Fibroblast of skin of right biceps (primary cell): ENCODE data around the gene DBP.
A peak's percentile ranks its signal among the peaks of the same experiment; 100 is the strongest.
"Not testable (repeated sequence)": the region's sequence is repeated elsewhere in the genome, so short reads cannot be mapped to it uniquely, and the experiment has no call there.

ENCODE experiments used
- DNase-seq: peaks from one replicate; pipeline ENCODE4 v3.0.0-alpha.2; 2013

Gene DBP

DNA sequence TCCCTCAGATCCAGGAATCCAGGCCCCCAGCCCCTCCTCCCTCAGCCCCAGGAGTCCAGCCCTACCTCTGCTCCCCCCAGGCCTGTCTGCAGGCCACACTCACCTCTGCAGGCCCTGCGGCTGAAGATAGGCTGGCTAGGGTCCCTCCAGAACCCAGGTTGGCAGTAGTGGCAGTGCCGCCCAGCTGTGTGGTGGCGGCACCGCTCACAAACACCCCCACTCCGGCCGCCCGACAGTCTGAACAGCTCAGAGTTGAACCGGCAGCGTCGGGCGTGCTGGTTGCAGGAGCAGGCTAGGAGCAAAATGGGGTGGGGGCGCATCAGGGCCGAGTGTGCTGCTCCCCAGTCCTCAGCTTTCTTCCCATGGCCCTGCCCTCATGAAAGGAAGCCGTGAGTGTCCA is 27.3 kb upstream of the DBP start:
- no peak for DNase-seq

DNA sequence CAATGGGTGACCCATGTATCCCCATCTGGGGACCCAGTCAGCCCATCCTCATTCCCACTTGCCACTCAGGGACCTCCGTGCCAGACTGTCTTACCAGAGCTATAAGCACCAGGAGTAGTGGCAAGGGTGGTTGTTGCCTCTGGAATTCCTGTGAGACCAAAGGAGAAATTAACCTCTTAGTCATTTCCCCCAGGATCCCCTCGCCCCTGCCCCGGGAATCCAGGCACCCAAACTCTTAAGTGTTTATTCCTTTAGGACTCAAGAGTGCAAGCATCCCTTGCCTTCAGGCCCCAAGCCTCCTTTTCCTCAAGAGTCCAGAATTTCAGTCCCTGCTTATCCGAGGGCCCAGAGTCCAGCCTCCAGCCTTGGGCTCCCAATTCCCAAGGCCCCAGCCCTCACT is 26.5 kb upstream of the DBP start:
- DNase-seq: no peak

DNA sequence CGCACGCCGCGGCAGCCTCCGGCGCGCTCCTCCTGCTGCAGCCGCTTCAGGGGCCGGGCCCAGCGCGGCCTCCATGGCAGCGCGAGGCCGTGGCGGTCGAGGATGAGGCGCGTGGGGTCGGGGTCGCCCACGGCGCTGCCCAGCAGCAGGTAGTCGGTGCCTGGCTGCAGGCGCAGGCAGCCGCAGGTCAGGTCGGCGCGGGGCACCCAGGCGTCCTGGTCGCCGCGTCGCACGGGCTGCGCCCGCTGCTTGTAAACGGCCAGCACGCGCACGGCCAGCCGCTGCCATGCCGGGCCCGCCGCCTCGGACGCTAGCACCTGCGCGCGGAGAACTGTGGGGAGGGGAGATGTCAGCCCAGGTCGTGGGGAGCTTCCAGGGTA is 24.5 kb upstream of the DBP start:
- DNase-seq: no peak

DNA sequence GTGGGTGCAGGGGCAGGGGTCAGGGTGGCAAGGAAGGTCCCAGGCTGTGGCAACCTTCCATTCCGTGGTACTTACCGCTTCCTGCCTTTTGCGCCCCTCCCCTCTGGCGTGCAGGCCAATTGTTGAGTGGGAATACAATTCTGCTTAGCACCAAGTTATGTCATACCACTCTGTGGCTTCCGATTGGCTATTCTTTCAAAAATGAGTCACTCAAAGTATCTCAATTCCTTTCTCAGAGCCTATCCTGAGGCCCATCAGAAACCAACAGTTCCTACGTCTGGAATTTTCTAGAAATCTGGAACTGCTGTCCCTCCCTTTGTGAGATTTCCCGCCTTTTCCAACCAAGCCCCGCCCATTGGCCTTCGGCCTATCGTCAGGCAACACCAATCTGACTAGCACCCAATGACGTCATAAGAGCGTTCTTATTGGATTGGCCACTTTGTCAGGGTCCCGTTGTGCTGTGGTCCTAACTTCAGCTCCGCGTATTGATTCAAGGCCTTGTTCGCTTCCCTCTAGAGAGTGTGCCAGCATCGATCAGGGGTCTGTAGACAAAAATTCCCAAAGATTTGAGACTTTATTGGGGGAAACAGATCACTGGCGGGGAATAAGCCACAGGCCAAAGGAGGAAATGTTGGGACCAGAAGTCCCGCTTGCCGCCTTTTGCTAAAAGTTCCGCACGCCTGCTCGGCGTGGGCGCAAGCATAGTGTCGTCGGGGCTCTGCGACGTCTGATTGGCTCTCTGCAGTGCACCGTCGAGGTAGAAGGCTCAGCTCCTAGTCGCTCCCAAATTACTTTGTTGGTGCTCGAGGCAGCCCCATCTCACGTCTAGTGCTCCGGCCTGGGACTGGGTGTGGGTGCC is 23.9 kb upstream of the DBP start:
- DNase-seq: peak; percentile 88

DNA sequence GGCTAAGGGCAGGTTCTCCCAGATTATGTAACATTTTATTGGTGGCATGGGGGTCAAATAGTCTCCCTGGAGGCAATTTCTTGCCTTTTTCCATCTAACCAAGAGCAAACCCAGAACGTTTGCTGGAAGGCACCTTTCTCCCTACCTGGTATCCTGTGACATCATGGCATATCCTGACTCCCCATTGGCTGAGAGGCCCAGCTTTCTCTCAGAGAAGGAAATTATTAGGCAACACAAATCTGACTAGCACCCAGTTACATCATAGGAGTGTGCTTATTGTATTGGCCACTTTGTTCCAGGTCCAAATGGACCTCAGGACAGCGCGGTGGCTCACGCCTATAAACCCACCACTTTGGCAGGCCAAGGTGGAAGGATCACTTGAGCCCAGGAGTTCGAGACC is 22.6 kb upstream of the DBP start:
- DNase-seq: no peak

DNA sequence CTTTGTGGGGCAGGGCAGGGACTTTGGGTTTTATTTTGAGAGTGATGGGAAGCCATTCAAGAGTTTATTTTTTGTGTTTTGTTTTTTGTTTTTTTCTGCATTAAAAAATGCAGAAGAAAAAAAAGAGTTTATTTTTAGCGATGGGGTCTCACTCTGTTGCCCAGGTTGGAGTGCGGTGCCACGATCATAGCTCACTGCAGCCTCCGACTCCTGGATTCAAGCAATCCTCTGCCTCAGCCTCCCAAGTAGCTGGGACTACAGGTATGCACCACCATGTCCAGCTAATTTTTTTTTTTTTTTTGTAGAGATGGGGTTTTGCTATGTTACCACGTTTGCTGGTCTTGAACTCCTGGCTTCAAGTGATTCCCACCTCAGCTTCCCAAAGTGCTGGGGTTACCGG is 21.3 kb upstream of the DBP start:
- no peak for DNase-seq

DNA sequence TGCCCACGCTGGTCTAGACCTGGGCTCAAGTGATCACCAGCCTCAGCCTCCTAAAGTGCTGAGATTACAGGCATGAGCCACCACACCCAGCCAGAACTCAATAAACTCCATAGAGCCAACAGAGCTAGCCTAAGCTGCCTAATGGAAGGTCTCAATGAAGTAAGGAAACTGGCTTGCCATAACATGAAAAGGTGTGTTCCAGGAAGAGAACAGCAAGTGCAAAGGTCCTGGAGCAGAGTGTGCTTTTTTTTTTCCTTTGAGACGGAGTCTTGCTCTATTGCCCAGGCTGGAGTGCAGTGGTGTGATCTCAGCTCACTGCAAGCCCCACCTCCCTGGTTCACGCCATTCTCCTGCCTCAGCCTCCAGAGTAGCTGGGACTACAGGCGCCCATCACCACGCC is 20.6 kb upstream of the DBP start:
- DNase-seq: not testable (repeated sequence)

DNA sequence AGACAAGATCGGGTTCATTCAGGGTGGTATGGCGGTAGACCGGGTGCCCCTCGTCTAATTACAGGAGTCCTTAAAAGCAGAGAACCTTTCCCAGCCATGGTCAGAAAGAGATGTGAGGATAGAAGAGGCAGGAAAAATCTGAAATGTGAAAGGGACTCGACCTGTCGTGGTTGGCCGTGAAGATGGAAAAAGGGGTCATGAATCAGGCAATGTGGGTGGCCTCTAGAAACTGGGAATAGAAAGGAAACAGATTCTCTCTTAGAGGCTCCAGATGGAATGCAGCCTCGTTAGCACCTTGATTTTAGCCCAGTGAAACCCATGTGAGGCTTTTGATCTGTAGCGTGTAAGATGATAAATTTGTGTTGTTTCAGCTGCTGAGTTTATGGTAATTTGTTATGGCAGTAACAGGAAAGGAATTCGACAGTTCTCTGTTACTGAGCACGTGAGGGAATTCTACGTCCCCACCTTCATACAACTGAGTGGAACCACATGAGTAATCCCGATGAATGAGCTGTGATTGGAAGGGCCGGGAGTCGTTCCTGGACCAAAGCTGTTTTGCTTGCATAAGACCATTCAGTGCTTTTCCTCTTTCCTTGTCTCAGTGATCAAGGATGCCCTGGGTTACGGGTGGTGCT is 19.8 kb upstream of the DBP start:
- DNase-seq: peak; percentile 90

DNA sequence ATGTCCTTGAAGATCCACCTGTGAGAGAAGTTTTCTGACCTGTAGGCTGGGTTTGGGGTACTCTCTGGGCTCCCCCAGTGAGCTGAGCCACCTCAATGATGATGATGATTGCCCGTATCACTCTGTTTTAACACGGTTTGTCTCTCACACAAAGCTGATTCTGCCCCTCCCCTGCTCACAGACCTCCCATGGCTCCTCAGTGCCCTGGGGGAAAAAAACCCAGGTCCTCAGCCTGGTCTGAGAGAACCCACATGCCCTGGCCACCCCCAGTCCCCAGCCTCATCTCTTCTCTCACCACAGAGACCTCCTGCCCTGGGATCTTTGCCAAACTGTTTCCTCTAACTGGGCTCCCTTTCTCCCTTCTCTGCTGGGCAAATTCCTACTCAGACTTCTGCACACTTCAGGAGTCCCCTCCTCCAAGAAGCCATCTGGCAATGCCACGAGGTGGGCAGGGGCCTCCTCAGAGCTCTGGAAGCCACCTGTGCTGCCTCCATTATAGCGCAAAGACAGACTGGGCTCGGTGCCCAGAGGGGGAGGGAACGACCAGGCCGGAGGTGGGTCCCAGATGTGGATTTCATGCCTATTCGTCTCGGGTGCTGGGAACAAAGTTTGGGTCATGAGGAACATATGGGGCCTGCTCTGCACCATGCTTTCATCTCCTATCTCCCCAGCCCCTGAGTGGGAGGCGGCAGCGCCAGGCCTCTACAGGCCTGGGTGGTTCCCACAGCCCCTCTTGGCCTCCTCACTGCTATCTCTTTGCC is 17.3 kb upstream of the DBP start:
- no peak for DNase-seq

DNA sequence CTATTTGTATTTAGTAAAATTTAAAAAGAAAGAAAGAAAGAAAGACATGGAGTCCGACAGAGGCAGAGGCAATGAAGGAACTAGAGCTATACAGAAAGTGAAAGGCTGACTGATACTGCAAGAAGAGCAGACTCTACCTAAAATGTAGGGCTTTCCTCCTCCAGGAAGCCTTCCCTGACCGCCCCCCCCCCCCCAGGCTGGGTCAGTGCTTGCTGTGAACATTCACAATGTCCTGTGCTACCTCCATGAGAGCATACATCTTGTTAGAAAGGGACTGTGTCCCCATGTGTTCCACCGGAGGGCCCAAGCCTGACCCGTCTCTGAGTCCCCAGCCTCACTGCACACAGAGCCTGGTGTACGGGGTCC is 14.5 kb upstream of the DBP start:
- no peak for DNase-seq

DNA sequence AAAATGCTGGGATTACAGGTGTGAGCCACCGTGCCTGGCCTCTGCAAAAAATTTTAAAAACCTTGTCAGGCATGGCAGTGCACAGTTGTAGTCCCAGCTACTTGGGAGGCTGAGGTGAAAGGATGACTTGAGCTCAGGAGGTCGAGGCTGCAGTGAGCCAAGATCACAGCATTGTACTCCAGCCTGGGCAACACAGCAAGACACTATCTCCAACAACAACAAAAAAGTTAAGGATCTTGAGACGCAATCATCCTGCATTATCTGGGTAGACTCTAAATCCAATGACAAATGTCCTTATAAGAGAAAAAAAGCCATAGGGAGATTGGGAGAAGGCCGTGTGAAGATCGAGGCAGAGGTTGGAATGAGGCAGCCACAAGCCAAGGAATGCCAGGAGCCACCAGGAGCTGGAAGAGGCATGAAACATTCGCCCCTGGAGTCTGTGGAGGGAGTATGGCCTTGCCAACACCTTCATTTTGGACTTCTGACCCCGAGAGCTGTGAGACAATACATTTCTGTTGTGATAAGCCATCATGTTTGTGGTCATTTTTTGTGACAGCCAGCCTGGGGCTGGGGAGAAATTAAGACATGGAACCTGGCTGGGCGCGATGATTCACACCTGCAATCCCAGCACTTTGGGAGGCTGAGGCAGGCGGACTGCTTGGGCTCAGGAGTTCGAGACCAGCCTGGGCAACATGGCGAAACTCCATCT is 13.9 kb upstream of the DBP start:
- no peak for DNase-seq

DNA sequence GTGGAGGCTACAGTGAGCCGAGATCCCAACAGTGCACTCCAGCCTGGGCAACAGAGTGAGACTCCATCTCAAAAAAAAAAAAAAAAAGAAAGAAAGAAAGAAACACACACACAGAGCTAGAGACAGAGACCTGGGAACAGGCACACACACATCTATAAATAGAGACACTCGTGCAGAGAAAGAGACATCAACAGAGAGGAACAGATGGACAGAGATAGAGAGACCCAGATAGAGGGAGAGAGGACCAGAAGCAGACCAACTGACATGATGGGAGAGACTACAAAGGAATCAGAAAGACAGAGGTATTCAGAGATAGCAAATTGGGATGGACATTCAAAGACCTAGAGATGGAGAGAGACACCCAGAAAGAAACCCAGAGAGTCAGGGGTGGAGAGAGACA is 11.0 kb upstream of the DBP start:
- no peak for DNase-seq

DNA sequence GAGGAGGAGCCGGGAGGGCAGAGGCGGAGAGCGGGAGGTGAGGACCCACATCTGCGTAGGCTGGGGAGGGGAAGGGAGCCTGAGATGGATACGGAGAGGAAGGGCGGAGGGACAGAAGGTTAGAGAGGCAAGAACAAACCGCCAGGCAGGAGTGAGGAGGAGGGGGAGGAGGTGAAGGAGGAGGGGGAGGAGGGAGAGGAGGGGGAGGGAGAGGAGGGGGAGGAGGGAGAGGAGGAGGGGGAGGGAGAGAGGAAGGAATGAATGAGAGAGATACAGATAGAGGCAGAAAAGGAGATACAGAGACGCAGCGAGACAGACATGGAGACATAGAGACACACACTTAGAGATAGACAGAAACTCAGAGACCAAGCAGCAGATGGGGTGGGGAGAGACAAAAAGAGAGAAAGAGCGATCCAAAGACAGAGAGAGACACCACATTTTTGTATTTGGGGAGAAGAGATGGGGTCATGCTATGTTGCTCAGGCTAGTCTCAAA is 9.6 kb upstream of the DBP start:
- DNase-seq: no peak

DNA sequence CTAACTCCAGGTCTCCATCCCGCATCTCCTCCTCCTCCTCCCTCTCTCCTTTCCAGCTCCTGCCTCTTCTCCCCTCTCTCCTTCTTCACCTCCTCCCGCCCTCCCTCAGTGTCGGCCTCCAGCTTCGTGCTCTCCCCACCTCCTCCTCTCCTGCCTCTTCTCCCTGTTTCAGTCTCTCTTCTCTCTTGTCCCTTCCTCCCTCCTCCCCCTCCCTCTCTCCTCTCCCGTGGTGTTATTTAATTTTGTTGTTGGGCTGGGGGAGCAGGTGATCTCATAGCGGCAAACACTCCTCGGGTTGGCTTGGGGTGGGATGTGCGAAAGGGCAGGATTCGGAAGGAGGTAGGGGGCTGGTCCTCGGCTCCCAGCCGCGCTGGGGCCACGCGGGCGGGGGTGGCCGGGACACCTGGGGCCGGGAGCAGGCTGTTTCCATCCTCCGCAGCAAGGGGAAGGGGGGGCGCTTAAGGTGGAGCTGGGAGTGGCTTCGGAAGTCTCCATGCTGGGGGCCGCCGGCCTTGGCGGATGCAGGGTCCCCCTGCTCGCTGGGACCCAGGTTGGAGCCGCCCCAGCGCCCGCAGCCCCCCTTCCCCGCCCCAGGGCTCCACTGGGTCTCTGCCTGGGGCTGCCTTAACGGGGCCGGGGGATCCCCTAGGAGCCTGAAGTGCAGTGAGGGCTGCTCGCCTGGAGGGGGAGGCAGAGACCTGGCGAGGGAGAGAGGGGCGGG is 9.0 kb upstream of the DBP start, which contains the start of gene CA11:
TSS of gene CA11 (minus strand) at position 187 of the 721 bp plus-strand sequence. CDS start 555 bp downstream, outside the sequence.
- DNase-seq: peak; percentile 79

DNA sequence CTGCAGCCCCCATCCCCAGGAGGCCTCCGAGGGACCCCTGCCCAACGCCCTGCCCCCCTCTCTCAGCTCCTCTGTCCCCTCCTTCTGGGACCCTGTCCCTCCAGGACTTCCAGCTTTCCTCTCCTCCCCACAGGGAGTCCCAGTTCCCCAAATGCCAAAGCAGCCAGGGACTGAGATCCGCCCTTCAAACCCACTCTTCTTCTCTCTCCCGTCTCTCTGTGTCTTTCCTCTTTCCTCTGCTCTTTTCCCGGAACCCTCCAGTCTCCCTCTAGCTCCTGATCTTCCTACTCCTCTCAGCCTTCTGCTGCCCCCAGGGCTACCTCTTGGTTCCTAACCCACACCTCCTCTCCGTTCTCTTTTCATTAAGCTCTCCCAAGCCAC is 8.4 kb upstream of the DBP start:
- no peak for DNase-seq

DNA sequence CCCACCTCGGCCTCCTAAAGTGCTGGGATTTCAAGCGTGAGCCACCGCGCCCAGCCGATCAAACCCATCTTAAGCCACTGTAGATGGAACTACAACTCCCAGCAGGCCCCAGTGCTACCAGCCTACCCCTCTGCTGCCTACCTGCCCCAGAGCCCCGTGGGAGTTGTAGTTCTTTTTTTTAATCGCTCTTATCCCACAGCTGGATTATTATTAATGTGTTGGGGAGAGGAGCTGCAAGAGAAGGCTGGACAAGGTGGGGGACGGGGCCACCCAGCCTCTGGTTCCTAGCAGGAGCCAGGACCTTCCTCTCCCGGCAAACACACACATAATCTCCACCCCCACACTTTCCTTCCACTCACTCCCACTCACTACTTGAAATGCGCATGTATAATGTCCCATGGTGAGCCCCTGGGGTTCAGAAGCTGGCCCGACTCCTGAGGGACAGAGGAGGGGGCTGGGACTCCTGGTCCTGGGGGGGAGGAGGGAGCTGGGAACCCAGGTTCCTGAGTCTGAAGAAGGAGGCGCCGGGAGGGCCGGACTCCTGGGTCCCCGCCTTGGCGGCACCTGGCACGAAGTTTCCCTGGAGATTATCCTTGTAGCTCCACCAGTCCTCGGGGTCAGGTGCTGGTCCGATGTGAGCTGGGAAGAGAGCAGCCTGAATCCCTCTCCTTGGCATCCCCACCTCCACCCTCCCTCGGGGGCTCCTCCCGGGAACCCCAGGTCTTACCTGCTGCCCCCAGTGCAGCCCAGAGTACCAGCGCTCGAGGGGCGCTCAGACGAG is 7.8 kb upstream of the DBP start:
- peak; percentile 60 for DNase-seq

DNA sequence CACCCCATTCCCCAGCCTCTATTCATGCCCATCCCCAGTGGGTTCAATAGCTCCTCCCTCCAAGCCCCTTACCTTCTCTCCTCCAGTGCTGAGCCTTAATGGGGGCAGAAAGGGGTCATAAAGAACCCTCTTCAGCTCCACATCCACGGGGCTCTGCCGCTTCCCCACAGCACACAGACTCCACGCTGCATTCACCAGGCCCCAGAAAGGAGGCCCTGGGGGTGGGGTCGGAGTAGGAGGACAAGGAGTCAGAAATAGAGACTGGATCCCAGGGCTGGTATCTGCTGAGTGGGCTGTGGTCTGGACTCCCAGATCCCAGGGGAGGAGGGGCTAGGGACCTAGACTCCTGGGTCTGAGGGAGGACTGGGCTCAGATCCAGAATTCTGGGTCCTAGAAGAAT is 7.2 kb upstream of the DBP start:
- DNase-seq: no peak

DNA sequence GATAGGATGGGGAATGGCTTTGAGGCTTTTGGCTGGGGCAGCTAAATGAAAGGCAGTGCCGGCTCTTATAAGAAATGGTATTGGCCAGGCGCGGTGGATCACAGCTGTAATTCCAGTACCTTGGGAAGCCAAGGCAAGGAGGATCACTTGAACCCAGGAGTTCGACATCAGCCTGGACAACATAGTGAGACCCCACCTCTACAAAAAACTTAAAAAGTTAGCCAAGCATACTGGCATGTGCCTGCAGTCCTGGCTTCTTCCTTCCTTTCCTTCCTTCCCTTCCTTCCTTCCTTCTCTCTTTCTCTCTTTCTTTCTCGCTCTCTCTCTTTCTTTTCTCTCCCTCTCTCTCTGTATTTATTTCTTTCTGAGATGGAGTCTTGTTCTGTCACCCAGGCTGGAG is 5.7 kb upstream of the DBP start:
- DNase-seq: no peak

DNA sequence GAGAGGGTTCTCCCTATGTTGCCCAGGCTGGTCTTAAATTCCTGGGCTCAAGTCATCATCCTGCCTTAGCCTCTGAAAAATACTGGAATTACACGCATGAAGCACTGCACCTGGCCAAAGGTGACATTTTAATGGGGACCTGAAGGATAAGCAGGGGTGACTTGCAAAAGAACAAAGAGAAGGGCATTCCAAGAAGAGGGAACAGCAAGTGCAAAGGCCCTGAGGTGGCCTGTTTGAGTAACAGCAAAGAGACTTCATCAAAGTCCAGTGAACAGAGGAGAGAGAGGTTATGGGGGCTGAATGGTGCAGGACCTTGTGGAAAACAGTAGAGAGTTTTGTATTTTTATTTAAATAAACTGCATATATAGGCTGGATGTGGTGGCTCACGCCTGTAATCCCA is 4.7 kb upstream of the DBP start:
- DNase-seq: no peak

DNA sequence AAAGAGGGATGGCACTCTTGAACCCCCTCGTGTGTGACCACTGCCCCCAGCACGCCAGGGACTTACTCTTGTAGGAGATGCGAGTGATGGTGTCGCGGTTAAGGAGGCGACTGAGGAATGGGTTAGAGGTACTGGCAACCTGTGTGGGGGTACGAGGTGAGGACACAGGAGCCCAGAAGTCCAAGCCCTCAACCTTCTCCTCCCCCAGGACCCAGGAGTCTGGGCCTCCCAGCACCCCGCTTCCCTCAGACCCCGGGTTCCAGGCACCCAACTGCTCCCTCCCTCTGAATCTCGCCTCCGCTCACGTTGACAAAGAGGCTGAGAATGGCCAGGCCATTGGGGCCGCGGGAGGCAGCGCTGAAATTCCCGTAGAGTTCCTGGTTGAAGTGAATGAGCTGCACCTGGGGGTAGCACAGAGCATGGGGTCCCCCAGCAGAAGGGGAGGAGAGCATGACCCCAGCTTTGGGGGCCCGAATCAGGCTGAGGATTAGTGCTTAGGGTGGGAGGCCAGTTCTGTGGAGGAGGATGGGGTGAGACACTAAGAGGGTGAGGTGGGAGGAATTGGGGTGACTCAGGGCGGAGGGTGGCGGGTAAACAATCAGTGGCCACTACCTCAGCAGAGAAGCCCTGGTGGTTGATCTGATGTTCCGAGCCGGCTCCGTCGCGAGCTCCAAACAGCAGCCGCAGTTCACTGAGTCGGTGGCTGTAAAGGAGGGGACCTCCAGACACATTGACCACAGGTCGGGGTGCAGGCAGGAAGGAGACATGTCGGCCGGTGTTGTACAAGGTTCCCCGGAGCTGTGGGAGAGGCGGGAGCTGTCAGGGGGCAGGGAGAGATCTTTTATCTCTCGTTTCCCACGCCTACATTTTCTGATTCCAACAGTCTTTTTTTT is 2.5 kb upstream of the DBP start:
- no peak for DNase-seq
